IMR-90 (cell line): ENCODE results near the gene SRI. TPM values are rescaled to one million over a fixed set of nuclear protein-coding genes. Genes with fewer than 3 reads are reported as not detected.
A peak's percentile ranks its signal among the peaks of the same experiment; 100 is the strongest.

ENCODE experiments used
- ATAC-seq: fragments of 200-7000 bp; cut with Tn5 transposase; 2 replicates; pipeline ENCODE4 v1.9.1; 2020; ENCODE audit warnings: low read depth, mild to moderate bottlenecking, moderate library complexity
- BruUV-seq: library from RNA; stranded (reverse); fragments of 400-500 nt; replicated peaks from 2 replicates; lab custom pipeline; 2021; lab: Mats Ljungman, UMichigan
- CTCF ChIA-PET: fragments of 300-600 bp; formaldehyde crosslinking; extraction: SDS; loops from one replicate; lab custom pipeline; 2021; ENCODE audit warnings: antibody characterized with exemption; lab: Yijun Ruan, JAX
- POLR2A ChIA-PET: fragments of 300-600 bp; sonication (Branson Sonifier 250); formaldehyde crosslinking; loops from one replicate; lab custom pipeline; 2022; ENCODE audit warnings: antibody characterized with exemption; ENCODE audit not compliant: unreplicated experiment; lab: Charles Lee
- DNase-seq: peaks from one replicate; pipeline ENCODE4 v3.0.0; 2013
- H2AFZ ChIP-seq: replicated peaks from 2 replicates; pipeline ENCODE3; 2013; ENCODE audit warnings: low read length, mild to moderate bottlenecking; ENCODE audit not compliant: poor library complexity
- H2AK5ac ChIP-seq: 2 replicates; pipeline ENCODE4 v1.6.1; 2013; ENCODE audit warnings: low read depth, low read length, inconsistent platforms
- H2AK9ac ChIP-seq: replicated peaks from 2 replicates; pipeline ENCODE3; 2013; ENCODE audit warnings: mild to moderate bottlenecking, low read depth, low read length, moderate library complexity; ENCODE audit not compliant: poor library complexity
- H2BK120ac ChIP-seq: 2 replicates; pipeline ENCODE4 v1.6.1; 2013; ENCODE audit warnings: low read depth, low read length, inconsistent platforms
- H2BK15ac ChIP-seq: 3 replicates; pipeline ENCODE4 v1.6.1; 2013; ENCODE audit warnings: low read depth, low read length, inconsistent platforms
- H2BK20ac ChIP-seq: 2 replicates; pipeline ENCODE4 v1.6.1; 2013; ENCODE audit warnings: low read depth, mild to moderate bottlenecking, inconsistent platforms, low read length, moderate library complexity
- H2BK5ac ChIP-seq: 2 replicates; pipeline ENCODE4 v1.6.1; 2013; ENCODE audit warnings: mild to moderate bottlenecking, low read depth, low read length, inconsistent platforms; ENCODE audit not compliant: poor library complexity, severe bottlenecking
- H3K14ac ChIP-seq: replicated peaks from 2 replicates; pipeline ENCODE4 v1.6.1; 2013; ENCODE audit warnings: low read depth, low read length, inconsistent platforms
- H3K18ac ChIP-seq: 2 replicates; pipeline ENCODE4 v1.6.1; 2013; ENCODE audit warnings: low read depth, low read length, control low read depth
- H3K23ac ChIP-seq: 2 replicates; pipeline ENCODE4 v1.6.1; 2013; ENCODE audit warnings: low read depth, low read length, inconsistent platforms
- H3K27ac ChIP-seq: 2 replicates; pipeline ENCODE4 v1.5.1; 2013; ENCODE audit warnings: mild to moderate bottlenecking, control low read depth, low read length; ENCODE audit not compliant: insufficient read depth
- H3K27me3 ChIP-seq: 2 replicates; pipeline ENCODE4 v1.6.1; 2013; ENCODE audit warnings: low read length; ENCODE audit not compliant: control insufficient read depth, insufficient read depth
- H3K36me3 ChIP-seq: 2 replicates; pipeline ENCODE4 v1.6.1; 2013; ENCODE audit warnings: low read length, mixed read lengths; ENCODE audit not compliant: control insufficient read depth, insufficient read depth
- H3K4ac ChIP-seq: 2 replicates; pipeline ENCODE4 v1.6.1; 2013; ENCODE audit warnings: low read depth, low read length, inconsistent platforms
- H3K4me1 ChIP-seq: 2 replicates; pipeline ENCODE4 v1.6.1; 2013; ENCODE audit warnings: low read length, mixed read lengths; ENCODE audit not compliant: control insufficient read depth, insufficient read depth
- H3K4me2 ChIP-seq: 2 replicates; pipeline ENCODE4 v1.6.1; 2013; ENCODE audit warnings: low read depth, mild to moderate bottlenecking, control low read depth, low read length, moderate library complexity
- H3K4me3 ChIP-seq: 2 replicates; pipeline ENCODE4 v1.5.1; 2013; ENCODE audit warnings: low read depth, mild to moderate bottlenecking, control low read depth, low read length, moderate library complexity; ENCODE audit not compliant: insufficient read depth
- H3K56ac ChIP-seq: 2 replicates; pipeline ENCODE4 v1.6.1; 2013; ENCODE audit warnings: low read length, inconsistent platforms; ENCODE audit not compliant: insufficient read depth; ENCODE audit errors: extremely low read depth
- H3K79me1 ChIP-seq, 2 experiments: 2 replicates each; pipeline ENCODE4 v1.6.1; 2013; ENCODE audit warnings: low read length in 2 of 2, inconsistent platforms in 1 of 2, low read depth in 1 of 2
- H3K9ac ChIP-seq: 2 replicates; pipeline ENCODE4 v1.6.1; 2013; ENCODE audit warnings: low read depth, low read length, control low read depth
- H3K9me1 ChIP-seq: 2 replicates; pipeline ENCODE4 v1.6.1; 2013; ENCODE audit warnings: low read length, inconsistent platforms; ENCODE audit not compliant: insufficient read depth
- H3K9me3 ChIP-seq: 2 replicates; pipeline ENCODE4 v1.6.1; 2013; ENCODE audit warnings: low read length; ENCODE audit not compliant: control insufficient read depth, insufficient read depth
- H4K20me1 ChIP-seq: 2 replicates; pipeline ENCODE4 v1.6.1; 2013; ENCODE audit warnings: low read length, inconsistent platforms; ENCODE audit not compliant: insufficient read depth
- H4K5ac ChIP-seq: 2 replicates; pipeline ENCODE4 v1.6.1; 2013; ENCODE audit warnings: mild to moderate bottlenecking, low read depth, low read length, control low read depth
- H4K8ac ChIP-seq, 2 experiments: 2 replicates each; pipeline ENCODE4 v1.6.1; 2013; ENCODE audit warnings: low read depth in 2 of 2, low read length in 2 of 2, control low read depth in 1 of 2, inconsistent platforms in 1 of 2
- H4K91ac ChIP-seq: 2 replicates; pipeline ENCODE4 v1.6.1; 2013; ENCODE audit warnings: low read depth, low read length, inconsistent platforms; ENCODE audit not compliant: insufficient read depth
- BHLHE40 ChIP-seq: fragments of 150-350 bp; IDR thresholded peaks from 2 replicates; pipeline ENCODE4 v1.6.1; 2016; ENCODE audit warnings: mild to moderate bottlenecking, low read depth, low read length
- ELK1 ChIP-seq: fragments of 150-350 bp; IDR thresholded peaks from 2 replicates; pipeline ENCODE4 v1.6.1; 2016; ENCODE audit warnings: low read depth, mild to moderate bottlenecking, low read length, moderate library complexity, borderline replicate concordance
- MAZ ChIP-seq: IDR thresholded peaks from 2 replicates; pipeline ENCODE4 v1.6.1; 2012; ENCODE audit warnings: low read depth, mild to moderate bottlenecking, low read length, improper control_type of control experiment, moderate library complexity, borderline replicate concordance
- MXI1 ChIP-seq: IDR thresholded peaks from 2 replicates; pipeline ENCODE4 v1.6.1; 2012; ENCODE audit warnings: low read depth, mild to moderate bottlenecking, low read length, moderate library complexity, borderline replicate concordance
- NFE2L2 ChIP-seq: fragments of 150-350 bp; IDR thresholded peaks from 2 replicates; pipeline ENCODE4 v1.6.1; 2016; ENCODE audit warnings: low read depth, mild to moderate bottlenecking, low read length
- POLR2A ChIP-seq: IDR thresholded peaks from 2 replicates; pipeline ENCODE4 v1.6.1; 2012; ENCODE audit warnings: mild to moderate bottlenecking, low read depth, low read length
- RAD21 ChIP-seq: IDR thresholded peaks from 2 replicates; pipeline ENCODE4 v1.6.1; 2012; ENCODE audit warnings: low read length, improper control_type of control experiment
- RCOR1 ChIP-seq: IDR thresholded peaks from 2 replicates; pipeline ENCODE4 v1.6.1; 2012; ENCODE audit warnings: mild to moderate bottlenecking, low read length, improper control_type of control experiment; ENCODE audit not compliant: insufficient replicate concordance
- RFX5 ChIP-seq: IDR thresholded peaks from 2 replicates; pipeline ENCODE4 v1.8.0; 2012; ENCODE audit warnings: low read depth, mild to moderate bottlenecking, low read length, moderate library complexity
- USF2 ChIP-seq: fragments of 150-350 bp; IDR thresholded peaks from 2 replicates; pipeline ENCODE4 v1.6.1; 2017; ENCODE audit warnings: mild to moderate bottlenecking, antibody characterized with exemption, low read length, low read depth
- WGBS, 2 experiments: methylation state at CpG; one replicate each; pipeline versions ENCODE4 v1.1.5 to v1.1.7; 2013; ENCODE audit warnings: missing lambda C conversion rate in 2 of 2; ENCODE audit not compliant: insufficient read length in 1 of 2; ENCODE audit errors: extremely low coverage in 2 of 2; 5-methylcytosine and 5-hydroxymethylcytosine counted together
- dilution Hi-C: fragments of 300-500 bp; cut with HindIII; formaldehyde crosslinking; loops from one replicate; pipeline ENCODE4 v1.14.3; 2018; ENCODE audit warnings: low sequenced_read_pairs; ENCODE audit not compliant: unreplicated experiment
- in situ Hi-C: fragments of 300-500 bp; cut with MboI; formaldehyde crosslinking; loops from 3 replicates; pipeline ENCODE4 v1.14.3; 2019; ENCODE audit warnings: low sequenced_read_pairs, inconsistent platforms, mixed read lengths
- intact Hi-C: fragments of 100-400 bp; cut with micrococcal nuclease; formaldehyde crosslinking; loops from 2 replicates; pipeline ENCODE4 v1.10.0; 2022
- polyA plus RNA-seq, 3 experiments: library from polyadenylated mRNA; depleted of rRNA; stranded (reverse); fragments of >200 nt; gene quantifications; 2 replicates each; pipeline ENCODE4 v1.2.3, GENCODE V29; 2012; ENCODE audit warnings: low replicate concordance in 1 of 3
- total RNA-seq: library from RNA; depleted of rRNA; stranded (reverse); fragments of >200 nt; gene quantifications from 2 replicates; pipeline ENCODE4 v1.2.3, GENCODE V29; 2012

SRI gene
- total and polyA plus RNA-seq, 2 of the 4 experiments (the other 2 are of a cell fraction) = 83.3 to 115 TPM

GRCh38 chr7:88184848-88185304 lies 35.0 kb downstream of the SRI start:
- POLR2A ChIA-PET = no interaction called here
- H3K14ac ChIP-seq = no peak overlapping the region
- no peak overlapping the region for H3K9ac ChIP-seq
- H2BK120ac ChIP-seq = no peak overlapping the region
- H2AK5ac ChIP-seq = no peak overlapping the region
- no peaks in the 10 kb centered on the region for H3K36me3 ChIP-seq
- no peaks in the 10 kb centered on the region for H3K9me3 ChIP-seq
- H4K8ac ChIP-seq = no peak overlapping the region
- no TSS peak for BruUV-seq
- no peaks in the 10 kb centered on the region for H3K27me3 ChIP-seq
- H4K5ac ChIP-seq = no peak overlapping the region
- no peak overlapping the region for H2BK20ac ChIP-seq
- H3K4me2 ChIP-seq = no peak overlapping the region
- H3K9me1 ChIP-seq = no peaks in the 10 kb centered on the region
- dilution Hi-C loops (no loop called here), in situ Hi-C loops (no loop called here), intact Hi-C loops (no loop called here)
- no peak overlapping the region for H3K27ac ChIP-seq
- no peaks in the 10 kb centered on the region for H4K20me1 ChIP-seq
- 90% methylated on average over 2 of the region's 5 CpGs; no CpG with 5 or more reads in 1 of the 2 experiments for WGBS, 2 experiments
- TF ChIP-seq RCOR1 = no peak
- TF ChIP-seq MAZ = no peak
- TF ChIP-seq NFE2L2 = no peak
- no peak for TF ChIP-seq RFX5
- TF ChIP-seq BHLHE40 = no peak
- TF ChIP-seq POLR2A = no peak
- no peak for TF ChIP-seq ELK1
- TF ChIP-seq USF2 = no peak
- no peak for TF ChIP-seq MXI1
- no peak for TF ChIP-seq RAD21
- no peak overlapping the region for H3K4ac ChIP-seq
- no peak overlapping the region for H2BK15ac ChIP-seq
- DNase-seq = peak; percentile 12
- no peak overlapping the region for H3K4me3 ChIP-seq
- H4K91ac ChIP-seq = no peak overlapping the region
- no peak for ATAC-seq
- no peak overlapping the region for H3K18ac ChIP-seq
- no peak overlapping the region for H3K23ac ChIP-seq
- no peak overlapping the region for H2BK5ac ChIP-seq
- no peaks in the 10 kb centered on the region for H3K4me1 ChIP-seq
- H2AK9ac ChIP-seq = no peak overlapping the region
- no peaks in the 10 kb centered on the region for H3K79me1 ChIP-seq
- H3K56ac ChIP-seq = no peak overlapping the region
- CTCF ChIA-PET = no interaction called here
- no peak overlapping the region for H2AFZ ChIP-seq
